ENCODE results near the gene CCDC61.

The CCDC61 gene

GRCh38 chr19:46014941-46015686, 19.8 kb downstream of the CCDC61 start:
- DNase-seq (ENCODE audit: low spot score) = peak; percentile 83
- in situ Hi-C loops (cut with MboI; ENCODE audit: low sequenced_read_pairs, unreplicated experiment) = no loop called here

GRCh38 chr19:46015687-46016425, 20.6 kb downstream of the CCDC61 start:
- in situ Hi-C loops (cut with MboI; ENCODE audit: low sequenced_read_pairs, unreplicated experiment) = no loop called here
- DNase-seq (ENCODE audit: low spot score) = peak; percentile 63
- TF ChIP-seq CTCF (IDR thresholded peaks at IDR 0.05; ENCODE audit: borderline replicate concordance, control extremely low read depth, extremely low read depth, insufficient read depth, missing control alignments) = no peak

More at GRCh38 chr19:46014941-46015686, 19.8 kb downstream of the CCDC61 start:
- TF ChIP-seq CTCF (IDR thresholded peaks at IDR 0.05; ENCODE audit: borderline replicate concordance, control extremely low read depth, extremely low read depth, insufficient read depth, missing control alignments) = no peak

- TF ChIP-seq CTCF (IDR thresholded peaks at IDR 0.05; ENCODE audit: borderline replicate concordance, control extremely low read depth, extremely low read depth, insufficient read depth, missing control alignments) = peak; percentile 85
- peak; percentile 94 for DNase-seq (ENCODE audit: low spot score)
- in situ Hi-C loops (cut with MboI; ENCODE audit: low sequenced_read_pairs, unreplicated experiment) = no loop called here
Measured at GRCh38 chr19:46016426-46017094, 21.3 kb downstream of the CCDC61 start.

- no peak for TF ChIP-seq CTCF (IDR thresholded peaks at IDR 0.05; ENCODE audit: borderline replicate concordance, control extremely low read depth, extremely low read depth, insufficient read depth, missing control alignments)
- DNase-seq (ENCODE audit: low spot score) = no peak
- in situ Hi-C loops (cut with MboI; ENCODE audit: low sequenced_read_pairs, unreplicated experiment) = no loop called here
Measured at GRCh38 chr19:46017095-46017429, 21.8 kb downstream of the CCDC61 start.

GRCh38 chr19:46017874-46018675, 22.8 kb downstream of the CCDC61 start:
- in situ Hi-C loops (cut with MboI; ENCODE audit: low sequenced_read_pairs, unreplicated experiment) = no loop called here
- DNase-seq (ENCODE audit: low spot score) = no peak
- TF ChIP-seq CTCF (IDR thresholded peaks at IDR 0.05; ENCODE audit: borderline replicate concordance, control extremely low read depth, extremely low read depth, insufficient read depth, missing control alignments) = no peak

GRCh38 chr19:46018729-46019251, 23.5 kb downstream of the CCDC61 start:
- in situ Hi-C loops (cut with MboI; ENCODE audit: low sequenced_read_pairs, unreplicated experiment) = no loop called here
- DNase-seq (ENCODE audit: low spot score) = no peak
- TF ChIP-seq CTCF (IDR thresholded peaks at IDR 0.05; ENCODE audit: borderline replicate concordance, control extremely low read depth, extremely low read depth, insufficient read depth, missing control alignments) = no peak

All from GM13976 (cell line).